CD4-positive, alpha-beta T cell treated with Interferon alpha-2 for 1 hour (primary cell): ENCODE measurements around the gene EMSY.
A peak's percentile ranks its signal among the peaks of the same experiment; 100 is the strongest.
"Not testable (repeated sequence)": the region's sequence is repeated elsewhere in the genome, so short reads cannot be mapped to it uniquely, and the experiment has no call there.

Source experiments
- DNase-seq, 2 donors: peaks; one replicate each; pipeline ENCODE4 v3.0.0-alpha.2; 2020 to 2022

Gene EMSY

GRCh38 chr11:76524919-76525318 lies 80.1 kb downstream of the EMSY start:
- DNase-seq = no peak

GRCh38 chr11:76526878-76527277 lies 82.1 kb downstream of the EMSY start:
- no peak for DNase-seq

- DNase-seq = no peak
These were observed 97.6 kb downstream of the EMSY start for GRCh38 chr11:76542436-76542835.

GRCh38 chr11:76543006-76543703 lies 98.3 kb downstream of the EMSY start:
- no peak for DNase-seq

- DNase-seq = no peak
These were observed 106.0 kb downstream of the EMSY start for GRCh38 chr11:76550781-76551180.

- DNase-seq = no peak
These were observed 106.6 kb downstream of the EMSY start for GRCh38 chr11:76551400-76551799.

GRCh38 chr11:76552987-76553386 lies 108.2 kb downstream of the EMSY start:
- DNase-seq = no peak

- no peak for DNase-seq
These were observed 109.0 kb downstream of the EMSY start for GRCh38 chr11:76553554-76554476.

- no peak for DNase-seq
These were observed 109.9 kb downstream of the EMSY start for GRCh38 chr11:76554767-76555166.

GRCh38 chr11:76557466-76557865 lies 112.6 kb downstream of the EMSY start:
- DNase-seq = no peak

GRCh38 chr11:76558473-76558872 lies 113.7 kb downstream of the EMSY start:
- DNase-seq = no peak

GRCh38 chr11:76558891-76559290 lies 114.1 kb downstream of the EMSY start:
- DNase-seq = no peak

GRCh38 chr11:76559346-76559745 lies 114.5 kb downstream of the EMSY start:
- no peak for DNase-seq

GRCh38 chr11:76560219-76560618 lies 115.4 kb downstream of the EMSY start:
- peak in 1 of 2 donors; percentile 14 for DNase-seq

- DNase-seq = no peak
These were observed 116.4 kb downstream of the EMSY start for GRCh38 chr11:76561245-76561644.

- DNase-seq = no peak
These were observed 117.7 kb downstream of the EMSY start for GRCh38 chr11:76562541-76562940.

- no peak for DNase-seq
These were observed 119.5 kb downstream of the EMSY start for GRCh38 chr11:76564364-76564763.

- no peak for DNase-seq
These were observed 122.0 kb downstream of the EMSY start for GRCh38 chr11:76566811-76567210.

GRCh38 chr11:76567261-76567660 lies 122.4 kb downstream of the EMSY start:
- no peak for DNase-seq

- DNase-seq = no peak
These were observed 123.3 kb downstream of the EMSY start for GRCh38 chr11:76568139-76568538.

GRCh38 chr11:76568621-76569020 lies 123.8 kb downstream of the EMSY start:
- DNase-seq = no peak

- DNase-seq = not testable (repeated sequence)
These were observed 127.5 kb downstream of the EMSY start for GRCh38 chr11:76572181-76572875.

GRCh38 chr11:76574406-76574805 lies 129.6 kb downstream of the EMSY start:
- no peak for DNase-seq

- no peak for DNase-seq
These were observed 130.1 kb downstream of the EMSY start for GRCh38 chr11:76574879-76575278.
